HepG2 (cell line): ENCODE results near the gene SRXN1. TPM values are rescaled to one million over a fixed set of nuclear protein-coding genes. Genes with fewer than 3 reads are reported as not detected.

Experiments used
- JUND ChIP-seq: sonication (generic); formaldehyde crosslinking; IDR thresholded peaks from 2 replicates; pipeline ENCODE4 v1.8.0; 2022; ENCODE audit warnings: mild to moderate bottlenecking, missing genetic modification reagents
- MIER2 ChIP-seq: IDR thresholded peaks from 2 replicates; pipeline ENCODE4 v1.6.1; 2016; ENCODE audit warnings: missing biosample characterization, missing genetic modification reagents
- MTA3 ChIP-seq: sonication (generic); formaldehyde crosslinking; IDR thresholded peaks from 2 replicates; pipeline ENCODE4 v1.4.0; 2020; ENCODE audit warnings: missing genetic modification reagents
- MXI1 ChIP-seq: IDR thresholded peaks from 3 replicates; pipeline ENCODE4 v1.6.1; 2012; ENCODE audit warnings: low read depth, low read length, inconsistent platforms, borderline replicate concordance
- MYC ChIP-seq: sonication (generic); formaldehyde crosslinking; IDR thresholded peaks from 2 replicates; pipeline ENCODE4 v1.9.0; 2021; ENCODE audit warnings: missing genetic modification reagents, borderline replicate concordance
- NR2C2 ChIP-seq: sonication (generic); formaldehyde crosslinking; IDR thresholded peaks from 2 replicates; pipeline ENCODE4 v1.4.0; 2020; ENCODE audit warnings: missing genetic modification reagents, mild to moderate bottlenecking, moderate library complexity, borderline replicate concordance
- RFX5 ChIP-seq: IDR thresholded peaks from 2 replicates; pipeline ENCODE4 v1.6.1; 2011; ENCODE audit warnings: low read depth, low read length, improper control_type of control experiment
- RNF2 ChIP-seq: fragments of 450-650 bp; conservative IDR thresholded peaks from 2 replicates; pipeline ENCODE4 v1.6.1; 2016; ENCODE audit warnings: low read depth
- SALL2 ChIP-seq: sonication (generic); formaldehyde crosslinking; IDR thresholded peaks from 2 replicates; pipeline ENCODE4 v1.8.1; 2023; ENCODE audit warnings: mild to moderate bottlenecking, missing genetic modification reagents, inconsistent platforms
- ZEB1 ChIP-seq: IDR thresholded peaks from 2 replicates; pipeline ENCODE4 v1.6.1; 2012; ENCODE audit warnings: mild to moderate bottlenecking, low read depth, inconsistent platforms; ENCODE audit not compliant: insufficient replicate concordance
- ZNF543 ChIP-seq: sonication (generic); formaldehyde crosslinking; IDR thresholded peaks from 2 replicates; pipeline ENCODE4 v1.4.0; 2020; ENCODE audit warnings: mild to moderate bottlenecking, missing genetic modification reagents
- ZSCAN20 ChIP-seq: sonication (generic); formaldehyde crosslinking; IDR thresholded peaks from 2 replicates; pipeline ENCODE4 v1.4.0; 2020; ENCODE audit warnings: missing genetic modification reagents, mild to moderate bottlenecking, borderline replicate concordance
- polyA plus RNA-seq, 8 experiments: library from polyadenylated mRNA; depleted of rRNA in 3 of 8; stranded (reverse) in 7 of 8; unstranded in 1 of 8; fragments of >200 nt; fragmentation: Illumina TruSeq in 4 of 8; extraction: Trizol in 4 of 8; gene quantifications; 2 replicates each; pipeline versions ENCODE4 v1.2.1 to v1.2.3, GENCODE V29; 2011 to 2016; ENCODE audit warnings: low read depth in 4 of 8, missing spikeins in 1 of 8, mixed read lengths in 1 of 8; ENCODE audit not compliant: insufficient read depth in 1 of 8
- total RNA-seq, 5 experiments: library from RNA; depleted of rRNA; stranded (reverse); fragments of >200 nt; fragmentation: Illumina TruSeq; extraction: Trizol; gene quantifications; 2 replicates each; pipeline ENCODE4 v1.2.3, GENCODE V29; 2016; ENCODE audit warnings: low read depth in 1 of 5
- TF ChIP-seq, protein P1 (sequence below): sonication (generic); formaldehyde crosslinking; conservative IDR thresholded peaks from 2 replicates; pipeline ENCODE4 v1.4.0; 2020; ENCODE audit warnings: missing genetic modification reagents
- TF ChIP-seq, protein P2 (sequence below): sonication (generic); formaldehyde crosslinking; IDR thresholded peaks from 2 replicates; pipeline ENCODE4 v1.5.0; 2020; ENCODE audit warnings: mild to moderate bottlenecking, missing genetic modification reagents
- TF ChIP-seq, protein P3 (sequence below): IDR thresholded peaks from 2 replicates; pipeline ENCODE4 v1.6.1; 2016; ENCODE audit warnings: missing genetic modification reagents, missing compliant biosample characterization
- TF ChIP-seq, protein P4 (sequence below): sonication (generic); formaldehyde crosslinking; IDR thresholded peaks from 2 replicates; pipeline ENCODE4 v1.4.0; 2020; ENCODE audit warnings: low read depth, mild to moderate bottlenecking, missing genetic modification reagents
- TF ChIP-seq, protein P5 (sequence below): IDR thresholded peaks from 2 replicates; pipeline ENCODE4 v1.6.1; 2018; ENCODE audit warnings: missing genetic modification reagents, mild to moderate bottlenecking, missing compliant biosample characterization
- TF ChIP-seq, protein P6 (sequence below): sonication (generic); formaldehyde crosslinking; IDR thresholded peaks from 2 replicates; pipeline ENCODE4 v1.4.0; 2020; ENCODE audit warnings: missing genetic modification reagents, mild to moderate bottlenecking, borderline replicate concordance

The SRXN1 gene
- total and polyA plus RNA-seq, 2 of the 13 experiments (the other 11 are each of a cell fraction or from before 2014, with no cell fraction given): 29.9 to 87.7 TPM

DNA sequence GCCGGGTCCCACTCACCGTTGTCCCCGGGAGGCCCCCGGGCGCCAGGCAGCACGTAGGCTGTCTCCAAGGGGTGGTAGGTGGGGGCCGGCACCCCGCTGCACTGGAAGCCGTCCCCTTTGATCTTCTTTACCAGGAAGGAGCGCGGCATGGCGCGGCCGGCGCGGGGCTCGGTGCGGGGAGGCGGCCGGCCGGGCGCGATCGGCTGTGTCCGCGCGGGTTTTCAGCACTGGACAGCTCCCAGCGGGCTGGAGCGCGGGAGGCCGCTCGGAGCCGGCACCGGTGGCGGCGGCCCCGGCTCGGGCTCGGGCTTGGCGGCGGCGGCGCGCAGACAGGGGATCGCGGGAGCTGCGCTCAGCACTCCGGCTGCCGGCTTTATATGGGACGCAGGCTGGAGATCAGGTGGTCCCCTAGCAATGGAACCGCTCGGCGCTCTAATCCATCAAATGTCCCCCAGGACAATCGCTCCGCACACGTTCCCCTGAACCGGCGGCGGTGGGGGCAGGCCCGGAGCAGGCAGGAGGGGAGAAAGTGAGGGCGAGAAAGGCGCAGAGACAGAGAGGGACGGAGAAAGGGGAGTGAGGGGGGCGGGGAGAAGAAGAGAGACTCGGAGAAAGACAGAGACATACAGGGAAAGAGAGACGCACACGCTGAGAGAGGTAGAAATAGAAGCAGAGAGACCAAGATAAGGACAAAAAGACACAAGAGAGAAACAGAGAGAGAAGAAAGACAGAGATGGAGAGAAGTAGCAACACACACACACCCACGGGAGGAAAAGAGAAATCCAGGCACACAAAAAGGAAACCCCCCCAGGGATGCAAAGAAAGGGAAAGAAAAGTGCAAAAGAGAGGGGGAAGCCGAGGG is 22.7 kb upstream of the SRXN1 start, which contains the start of gene SCRT2 (continued):
- TF ChIP-seq, protein P1, sequence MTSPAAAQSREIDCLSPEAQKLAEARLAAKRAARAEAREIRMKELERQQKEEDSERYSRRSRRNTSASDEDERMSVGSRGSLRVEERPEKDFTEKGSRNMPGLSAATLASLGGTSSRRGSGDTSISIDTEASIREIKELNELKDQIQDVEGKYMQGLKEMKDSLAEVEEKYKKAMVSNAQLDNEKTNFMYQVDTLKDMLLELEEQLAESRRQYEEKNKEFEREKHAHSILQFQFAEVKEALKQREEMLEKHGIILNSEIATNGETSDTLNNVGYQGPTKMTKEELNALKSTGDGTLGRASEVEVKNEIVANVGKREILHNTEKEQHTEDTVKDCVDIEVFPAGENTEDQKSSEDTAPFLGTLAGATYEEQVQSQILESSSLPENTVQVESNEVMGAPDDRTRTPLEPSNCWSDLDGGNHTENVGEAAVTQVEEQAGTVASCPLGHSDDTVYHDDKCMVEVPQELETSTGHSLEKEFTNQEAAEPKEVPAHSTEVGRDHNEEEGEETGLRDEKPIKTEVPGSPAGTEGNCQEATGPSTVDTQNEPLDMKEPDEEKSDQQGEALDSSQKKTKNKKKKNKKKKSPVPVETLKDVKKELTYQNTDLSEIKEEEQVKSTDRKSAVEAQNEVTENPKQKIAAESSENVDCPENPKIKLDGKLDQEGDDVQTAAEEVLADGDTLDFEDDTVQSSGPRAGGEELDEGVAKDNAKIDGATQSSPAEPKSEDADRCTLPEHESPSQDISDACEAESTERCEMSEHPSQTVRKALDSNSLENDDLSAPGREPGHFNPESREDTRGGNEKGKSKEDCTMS (CRISPR knock-in tag): no peak
- TF ChIP-seq ZNF543 (CRISPR knock-in tag) (peak; percentile 92; the same call in 1 of the 2 replicates), MXI1 (peak; percentile 94), JUND (CRISPR knock-in tag) (no peak), NR2C2 (CRISPR knock-in tag) (peak; percentile 67), MIER2 (CRISPR knock-in tag) (peak; percentile 94), ZSCAN20 (peak; percentile 99), SALL2 (CRISPR knock-in tag) (peak; percentile 100), RNF2 (peak; percentile 84), MYC (CRISPR knock-in tag) (0 out of 2 replicates have a peak, but pooled peaks have one; percentile 51), MTA3 (CRISPR knock-in tag) (no peak), ZEB1 (no peak), RFX5 (no peak; the same call in 1 of the 2 replicates)
- TF ChIP-seq, protein P2, sequence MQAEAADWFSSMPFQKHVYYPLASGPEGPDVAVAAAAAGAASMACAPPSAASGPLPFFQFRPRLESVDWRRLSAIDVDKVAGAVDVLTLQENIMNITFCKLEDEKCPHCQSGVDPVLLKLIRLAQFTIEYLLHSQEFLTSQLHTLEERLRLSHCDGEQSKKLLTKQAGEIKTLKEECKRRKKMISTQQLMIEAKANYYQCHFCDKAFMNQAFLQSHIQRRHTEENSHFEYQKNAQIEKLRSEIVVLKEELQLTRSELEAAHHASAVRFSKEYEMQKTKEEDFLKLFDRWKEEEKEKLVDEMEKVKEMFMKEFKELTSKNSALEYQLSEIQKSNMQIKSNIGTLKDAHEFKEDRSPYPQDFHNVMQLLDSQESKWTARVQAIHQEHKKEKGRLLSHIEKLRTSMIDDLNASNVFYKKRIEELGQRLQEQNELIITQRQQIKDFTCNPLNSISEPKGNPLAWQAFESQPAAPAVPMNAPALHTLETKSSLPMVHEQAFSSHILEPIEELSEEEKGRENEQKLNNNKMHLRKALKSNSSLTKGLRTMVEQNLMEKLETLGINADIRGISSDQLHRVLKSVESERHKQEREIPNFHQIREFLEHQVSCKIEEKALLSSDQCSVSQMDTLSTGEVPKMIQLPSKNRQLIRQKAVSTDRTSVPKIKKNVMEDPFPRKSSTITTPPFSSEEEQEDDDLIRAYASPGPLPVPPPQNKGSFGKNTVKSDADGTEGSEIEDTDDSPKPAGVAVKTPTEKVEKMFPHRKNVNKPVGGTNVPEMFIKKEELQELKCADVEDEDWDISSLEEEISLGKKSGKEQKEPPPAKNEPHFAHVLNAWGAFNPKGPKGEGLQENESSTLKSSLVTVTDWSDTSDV (CRISPR knock-in tag): peak; percentile 91; the same call in 1 of the 2 replicates
- TF ChIP-seq, protein P3, sequence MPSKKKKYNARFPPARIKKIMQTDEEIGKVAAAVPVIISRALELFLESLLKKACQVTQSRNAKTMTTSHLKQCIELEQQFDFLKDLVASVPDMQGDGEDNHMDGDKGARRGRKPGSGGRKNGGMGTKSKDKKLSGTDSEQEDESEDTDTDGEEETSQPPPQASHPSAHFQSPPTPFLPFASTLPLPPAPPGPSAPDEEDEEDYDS: peak; percentile 38; the same call in 1 of the 2 replicates
- TF ChIP-seq, protein P4, sequence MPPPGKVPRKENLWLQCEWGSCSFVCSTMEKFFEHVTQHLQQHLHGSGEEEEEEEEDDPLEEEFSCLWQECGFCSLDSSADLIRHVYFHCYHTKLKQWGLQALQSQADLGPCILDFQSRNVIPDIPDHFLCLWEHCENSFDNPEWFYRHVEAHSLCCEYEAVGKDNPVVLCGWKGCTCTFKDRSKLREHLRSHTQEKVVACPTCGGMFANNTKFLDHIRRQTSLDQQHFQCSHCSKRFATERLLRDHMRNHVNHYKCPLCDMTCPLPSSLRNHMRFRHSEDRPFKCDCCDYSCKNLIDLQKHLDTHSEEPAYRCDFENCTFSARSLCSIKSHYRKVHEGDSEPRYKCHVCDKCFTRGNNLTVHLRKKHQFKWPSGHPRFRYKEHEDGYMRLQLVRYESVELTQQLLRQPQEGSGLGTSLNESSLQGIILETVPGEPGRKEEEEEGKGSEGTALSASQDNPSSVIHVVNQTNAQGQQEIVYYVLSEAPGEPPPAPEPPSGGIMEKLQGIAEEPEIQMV: peak; percentile 97
- TF ChIP-seq, protein P5, sequence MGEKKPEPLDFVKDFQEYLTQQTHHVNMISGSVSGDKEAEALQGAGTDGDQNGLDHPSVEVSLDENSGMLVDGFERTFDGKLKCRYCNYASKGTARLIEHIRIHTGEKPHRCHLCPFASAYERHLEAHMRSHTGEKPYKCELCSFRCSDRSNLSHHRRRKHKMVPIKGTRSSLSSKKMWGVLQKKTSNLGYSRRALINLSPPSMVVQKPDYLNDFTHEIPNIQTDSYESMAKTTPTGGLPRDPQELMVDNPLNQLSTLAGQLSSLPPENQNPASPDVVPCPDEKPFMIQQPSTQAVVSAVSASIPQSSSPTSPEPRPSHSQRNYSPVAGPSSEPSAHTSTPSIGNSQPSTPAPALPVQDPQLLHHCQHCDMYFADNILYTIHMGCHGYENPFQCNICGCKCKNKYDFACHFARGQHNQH (CRISPR knock-in tag): peak; percentile 90
- TF ChIP-seq, protein P6, sequence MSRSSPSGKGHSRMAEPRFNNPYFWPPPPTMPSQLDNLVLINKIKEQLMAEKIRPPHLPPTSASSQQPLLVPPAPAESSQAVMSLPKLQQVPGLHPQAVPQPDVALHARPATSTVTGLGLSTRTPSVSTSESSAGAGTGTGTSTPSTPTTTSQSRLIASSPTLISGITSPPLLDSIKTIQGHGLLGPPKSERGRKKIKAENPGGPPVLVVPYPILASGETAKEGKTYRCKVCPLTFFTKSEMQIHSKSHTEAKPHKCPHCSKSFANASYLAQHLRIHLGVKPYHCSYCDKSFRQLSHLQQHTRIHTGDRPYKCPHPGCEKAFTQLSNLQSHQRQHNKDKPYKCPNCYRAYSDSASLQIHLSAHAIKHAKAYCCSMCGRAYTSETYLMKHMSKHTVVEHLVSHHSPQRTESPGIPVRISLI (CRISPR knock-in tag): no peak; the same call in 1 of the 2 replicates
